ENCODE measurements around the gene HLCS.
A peak's percentile ranks its signal among the peaks of the same experiment; 100 is the strongest.

HLCS gene

GRCh38 chr21:36773995-36774394 is 192.5 kb downstream of the HLCS start:
- Histone ChIP-seq H3K4me1 (ENCODE audit: insufficient read depth, low read length, poor library complexity, severe bottlenecking) (peaks cover 56% of the 10 kb centered on the region), H3F3A (ENCODE audit: low read depth) (peaks cover 10% of the 10 kb centered on the region; the same call in 1 of the 2 replicates), H3K27me3 (ENCODE audit: insufficient read depth, low read length, poor library complexity, severe bottlenecking) (no peaks in the 10 kb centered on the region), H3K9me2 (replicated peaks; ENCODE audit: low read depth, low read length) (no peaks in the 10 kb centered on the region), H4K20me1 (ENCODE audit: insufficient read depth, low read length, poor library complexity, severe bottlenecking) (no peaks in the 10 kb centered on the region), H3K9me3 (ENCODE audit: insufficient read depth, low read depth, low read length) (no peaks in the 10 kb centered on the region), H3K4me2 (ENCODE audit: low read depth, low read length, poor library complexity, severe bottlenecking) (peak overlapping the region; percentile 44), H3K79me2 (ENCODE audit: insufficient read depth, low read length) (no peaks in the 10 kb centered on the region), H3K4me3 (ENCODE audit: low read length, poor library complexity, severe bottlenecking) (no peak overlapping the region), H3K36me3 (ENCODE audit: insufficient read depth, low read length) (no peaks in the 10 kb centered on the region), H3K9ac (ENCODE audit: low read depth, low read length, poor library complexity, severe bottlenecking) (peak overlapping the region; percentile 50), H2AFZ (ENCODE audit: low read length) (peak overlapping the region; percentile 67)
- no peak for TF ChIP-seq CTCF (conservative IDR thresholded peaks at IDR 0.05; ENCODE audit: low read length)
- TF ChIP-seq EZH2phosphoT487 (IDR thresholded peaks at IDR 0.05; ENCODE audit: borderline replicate concordance): no peak

- H3K4me2 ChIP-seq (ENCODE audit: low read depth, low read length, poor library complexity, severe bottlenecking): peak overlapping the region; percentile 44
- no peaks in the 10 kb centered on the region for H3K27me3 ChIP-seq (ENCODE audit: insufficient read depth, low read length, poor library complexity, severe bottlenecking)
- no peaks in the 10 kb centered on the region for H3K9me2 ChIP-seq (replicated peaks; ENCODE audit: low read depth, low read length)
- no peak for TF ChIP-seq CTCF (conservative IDR thresholded peaks at IDR 0.05; ENCODE audit: low read length)
- TF ChIP-seq EZH2phosphoT487 (IDR thresholded peaks at IDR 0.05; ENCODE audit: borderline replicate concordance): no peak
- H3K9ac ChIP-seq (ENCODE audit: low read depth, low read length, poor library complexity, severe bottlenecking): peak overlapping the region; percentile 50
- H3K9me3 ChIP-seq (ENCODE audit: insufficient read depth, low read depth, low read length): no peaks in the 10 kb centered on the region
- H3F3A ChIP-seq (ENCODE audit: low read depth): peaks cover 10% of the 10 kb centered on the region; the same call in 1 of the 2 replicates
- H3K4me3 ChIP-seq (ENCODE audit: low read length, poor library complexity, severe bottlenecking): no peak overlapping the region
- peaks cover 64% of the 10 kb centered on the region for H3K4me1 ChIP-seq (ENCODE audit: insufficient read depth, low read length, poor library complexity, severe bottlenecking)
- no peaks in the 10 kb centered on the region for H3K79me2 ChIP-seq (ENCODE audit: insufficient read depth, low read length)
- peak overlapping the region; percentile 67 for H2AFZ ChIP-seq (ENCODE audit: low read length)
- H3K36me3 ChIP-seq (ENCODE audit: insufficient read depth, low read length): no peaks in the 10 kb centered on the region
- no peaks in the 10 kb centered on the region for H4K20me1 ChIP-seq (ENCODE audit: insufficient read depth, low read length, poor library complexity, severe bottlenecking)
Measured at GRCh38 chr21:36773117-36773516, 193.4 kb downstream of the HLCS start.

- Histone ChIP-seq H3K27me3 (ENCODE audit: insufficient read depth, low read length, poor library complexity, severe bottlenecking) (no peaks in the 10 kb centered on the region), H2AFZ (ENCODE audit: low read length) (peak overlapping the region; percentile 45), H3K36me3 (ENCODE audit: insufficient read depth, low read length) (no peaks in the 10 kb centered on the region), H3K4me2 (ENCODE audit: low read depth, low read length, poor library complexity, severe bottlenecking) (peak overlapping the region; percentile 55), H3K4me3 (ENCODE audit: low read length, poor library complexity, severe bottlenecking) (peak overlapping the region; percentile 10), H3F3A (ENCODE audit: low read depth) (no peaks in the 10 kb centered on the region; the same call in 1 of the 2 replicates), H3K79me2 (ENCODE audit: insufficient read depth, low read length) (no peaks in the 10 kb centered on the region), H3K9me2 (replicated peaks; ENCODE audit: low read depth, low read length) (no peaks in the 10 kb centered on the region), H3K9me3 (ENCODE audit: insufficient read depth, low read depth, low read length) (no peaks in the 10 kb centered on the region), H3K4me1 (ENCODE audit: insufficient read depth, low read length, poor library complexity, severe bottlenecking) (peaks cover 44% of the 10 kb centered on the region), H4K20me1 (ENCODE audit: insufficient read depth, low read length, poor library complexity, severe bottlenecking) (no peaks in the 10 kb centered on the region), H3K9ac (ENCODE audit: low read depth, low read length, poor library complexity, severe bottlenecking) (peak overlapping the region; percentile 49)
- TF ChIP-seq CTCF (conservative IDR thresholded peaks at IDR 0.05; ENCODE audit: low read length) (no peak), EZH2phosphoT487 (IDR thresholded peaks at IDR 0.05; ENCODE audit: borderline replicate concordance) (no peak)
Measured at GRCh38 chr21:36769051-36769839, 197.2 kb downstream of the HLCS start.

Measured in Loucy (cell line).